ENCODE data around the gene BMP6.
A peak's percentile ranks its signal among the peaks of the same experiment; 100 is the strongest.

BMP6 gene

DNA sequence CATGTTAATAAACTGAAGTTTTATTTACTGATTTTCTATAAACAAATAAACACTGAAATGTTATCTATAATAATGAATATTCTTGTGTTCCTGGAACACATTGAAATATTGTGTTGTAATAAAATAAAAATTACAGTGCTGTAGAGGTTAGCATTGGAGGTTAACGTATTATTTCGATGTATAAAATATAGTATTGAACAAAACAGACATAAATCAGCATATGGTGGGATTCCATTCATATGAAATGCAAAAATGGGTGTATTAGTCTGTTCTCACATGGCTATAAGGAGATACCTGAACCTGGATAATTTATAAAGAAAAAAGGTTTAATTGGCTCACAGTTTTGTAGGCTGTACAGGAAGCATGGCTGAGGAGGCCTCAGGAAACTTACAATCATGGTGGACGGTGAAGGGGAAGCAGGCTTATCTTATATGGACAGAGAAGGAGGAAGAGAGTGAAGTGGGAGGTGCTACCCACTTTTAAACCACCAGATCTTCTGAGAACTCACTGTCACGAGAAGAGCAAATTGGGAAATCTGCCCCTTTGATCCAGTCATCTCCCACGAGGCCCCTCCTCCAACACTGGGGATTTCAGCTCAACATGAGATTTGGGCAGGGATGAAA lies 24.6 kb upstream of the BMP6 start:
- TF ChIP-seq, protein P1, sequence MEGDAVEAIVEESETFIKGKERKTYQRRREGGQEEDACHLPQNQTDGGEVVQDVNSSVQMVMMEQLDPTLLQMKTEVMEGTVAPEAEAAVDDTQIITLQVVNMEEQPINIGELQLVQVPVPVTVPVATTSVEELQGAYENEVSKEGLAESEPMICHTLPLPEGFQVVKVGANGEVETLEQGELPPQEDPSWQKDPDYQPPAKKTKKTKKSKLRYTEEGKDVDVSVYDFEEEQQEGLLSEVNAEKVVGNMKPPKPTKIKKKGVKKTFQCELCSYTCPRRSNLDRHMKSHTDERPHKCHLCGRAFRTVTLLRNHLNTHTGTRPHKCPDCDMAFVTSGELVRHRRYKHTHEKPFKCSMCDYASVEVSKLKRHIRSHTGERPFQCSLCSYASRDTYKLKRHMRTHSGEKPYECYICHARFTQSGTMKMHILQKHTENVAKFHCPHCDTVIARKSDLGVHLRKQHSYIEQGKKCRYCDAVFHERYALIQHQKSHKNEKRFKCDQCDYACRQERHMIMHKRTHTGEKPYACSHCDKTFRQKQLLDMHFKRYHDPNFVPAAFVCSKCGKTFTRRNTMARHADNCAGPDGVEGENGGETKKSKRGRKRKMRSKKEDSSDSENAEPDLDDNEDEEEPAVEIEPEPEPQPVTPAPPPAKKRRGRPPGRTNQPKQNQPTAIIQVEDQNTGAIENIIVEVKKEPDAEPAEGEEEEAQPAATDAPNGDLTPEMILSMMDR (IDR thresholded peaks at IDR 0.05): peak; percentile 38
- H3K4me1 ChIP-seq (ENCODE audit: control insufficient read depth in 1 of 2, insufficient read depth in 1 of 2, low read depth in 1 of 2, low read length in 1 of 2): peaks cover 55 to 57% of the 10 kb centered on the region in 2 experiments

GRCh38 chr6:7703148-7703680 lies 22.7 kb upstream of the BMP6 start:
- no peaks in the 10 kb centered on the region for H3K27me3 ChIP-seq
- peaks cover 40 to 43% of the 10 kb centered on the region in 2 experiments for H3K4me1 ChIP-seq (ENCODE audit: control insufficient read depth in 1 of 2, insufficient read depth in 1 of 2, low read depth in 1 of 2, low read length in 1 of 2)
- TF ChIP-seq, protein P1 (IDR thresholded peaks at IDR 0.05): no peak
- H3K9me3 ChIP-seq: no peaks in the 10 kb centered on the region
- H3K4me3 ChIP-seq (ENCODE audit: low read depth in 1 of 2, low read length in 1 of 2): no peak overlapping the region
- H3K36me3 ChIP-seq: no peaks in the 10 kb centered on the region
- H3K27ac ChIP-seq: peak overlapping the region; percentile 96

More for the DNA sequence above, 24.6 kb upstream of the BMP6 start:
- peak overlapping the region; percentile 96 for H3K27ac ChIP-seq
- H3K36me3 ChIP-seq: no peaks in the 10 kb centered on the region
- no peaks in the 10 kb centered on the region for H3K9me3 ChIP-seq
- H3K4me3 ChIP-seq (ENCODE audit: low read depth in 1 of 2, low read length in 1 of 2): peak overlapping the region; percentile 6 to 20
- no peaks in the 10 kb centered on the region for H3K27me3 ChIP-seq

DNA sequence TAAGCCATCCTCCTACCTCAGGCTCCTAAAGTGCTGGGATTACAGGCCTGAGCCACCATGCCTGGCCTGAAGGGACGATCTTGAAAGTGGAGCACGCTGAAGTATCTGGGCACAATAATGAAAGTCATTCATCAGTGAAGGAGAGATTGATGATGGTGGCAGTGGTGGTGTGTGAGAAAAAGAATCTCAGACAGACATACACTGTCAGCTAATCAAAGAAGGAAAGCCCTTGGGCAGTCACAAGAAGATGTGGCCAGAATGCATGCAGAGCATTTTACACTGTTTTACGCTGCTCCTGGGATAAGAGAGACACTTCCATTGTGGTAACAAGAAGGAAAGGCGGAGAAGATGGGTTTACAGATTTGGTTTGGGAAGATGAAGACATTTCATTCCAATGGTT lies 20.4 kb upstream of the BMP6 start:
- H3K4me3 ChIP-seq (ENCODE audit: low read depth in 1 of 2, low read length in 1 of 2): no peak overlapping the region
- TF ChIP-seq, protein P1 (IDR thresholded peaks at IDR 0.05): no peak
- H3K36me3 ChIP-seq: no peaks in the 10 kb centered on the region
- H3K27me3 ChIP-seq: no peaks in the 10 kb centered on the region
- H3K9me3 ChIP-seq: no peaks in the 10 kb centered on the region
- no peak overlapping the region for H3K27ac ChIP-seq
- peaks cover 18 to 21% of the 10 kb centered on the region in 2 experiments for H3K4me1 ChIP-seq (ENCODE audit: control insufficient read depth in 1 of 2, insufficient read depth in 1 of 2, low read depth in 1 of 2, low read length in 1 of 2)

DNA sequence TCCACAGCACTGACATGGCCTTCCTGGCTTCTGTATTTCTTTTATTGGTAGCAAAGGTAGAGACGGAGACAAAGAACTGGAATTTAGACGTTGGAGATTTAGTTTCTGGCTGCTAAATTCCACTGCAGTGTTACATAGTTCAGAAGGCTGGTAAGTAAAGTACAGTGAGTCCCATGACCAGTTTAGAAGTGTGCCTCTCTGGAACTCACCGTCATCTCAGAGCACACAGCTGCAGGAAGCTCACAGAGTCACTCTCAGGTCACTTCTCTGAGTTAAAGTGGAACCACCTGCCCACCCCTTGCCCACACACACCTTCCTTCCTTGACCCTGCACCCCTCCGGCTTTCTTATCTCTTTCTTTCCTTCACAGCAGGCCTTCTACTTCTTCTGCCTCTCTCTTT lies 19.6 kb upstream of the BMP6 start:
- Histone ChIP-seq H3K36me3 (no peaks in the 10 kb centered on the region), H3K27me3 (no peaks in the 10 kb centered on the region), H3K4me3 (ENCODE audit: low read depth in 1 of 2, low read length in 1 of 2) (no peak overlapping the region), H3K27ac (no peak overlapping the region), H3K9me3 (no peaks in the 10 kb centered on the region), H3K4me1 (ENCODE audit: control insufficient read depth in 1 of 2, insufficient read depth in 1 of 2, low read depth in 1 of 2, low read length in 1 of 2) (peaks cover 10 to 13% of the 10 kb centered on the region in 2 experiments)
- TF ChIP-seq, protein P1 (IDR thresholded peaks at IDR 0.05): no peak

GRCh38 chr6:7707787-7708186 lies 18.1 kb upstream of the BMP6 start:
- TF ChIP-seq, protein P1 (IDR thresholded peaks at IDR 0.05): no peak
- H3K4me3 ChIP-seq (ENCODE audit: low read depth in 1 of 2, low read length in 1 of 2): no peak overlapping the region
- H3K4me1 ChIP-seq (ENCODE audit: control insufficient read depth in 1 of 2, insufficient read depth in 1 of 2, low read depth in 1 of 2, low read length in 1 of 2): no peaks in the 10 kb centered on the region
- no peak overlapping the region for H3K27ac ChIP-seq
- H3K27me3 ChIP-seq: no peaks in the 10 kb centered on the region
- no peaks in the 10 kb centered on the region for H3K9me3 ChIP-seq
- H3K36me3 ChIP-seq: no peaks in the 10 kb centered on the region
